ENCODE measurements around the gene STARD5.
"Not testable (repeated sequence)": the region's sequence is repeated elsewhere in the genome, so short reads cannot be mapped to it uniquely, and the experiment has no call there.

Gene STARD5

DNA sequence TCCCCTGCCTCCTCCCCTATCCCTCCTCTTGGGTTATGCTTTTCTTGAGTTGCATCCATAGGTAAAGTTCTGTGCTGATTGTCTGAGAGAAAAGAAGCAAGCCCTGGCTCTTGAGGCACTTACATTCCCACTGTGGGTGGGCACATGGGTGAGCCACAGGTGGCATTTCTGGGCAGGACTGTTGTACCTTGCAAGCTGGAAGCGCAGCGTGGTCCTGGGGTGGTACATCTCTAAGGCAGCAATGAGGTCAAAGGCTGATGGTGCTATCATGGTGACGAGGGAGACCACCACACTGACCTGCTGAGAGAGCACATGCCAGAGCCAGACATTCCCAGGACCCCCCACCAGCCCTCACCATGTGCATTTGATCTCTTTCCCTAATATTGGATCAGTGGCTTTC, 25.3 kb upstream of the STARD5 start:
- TF ChIP-seq, protein P1, sequence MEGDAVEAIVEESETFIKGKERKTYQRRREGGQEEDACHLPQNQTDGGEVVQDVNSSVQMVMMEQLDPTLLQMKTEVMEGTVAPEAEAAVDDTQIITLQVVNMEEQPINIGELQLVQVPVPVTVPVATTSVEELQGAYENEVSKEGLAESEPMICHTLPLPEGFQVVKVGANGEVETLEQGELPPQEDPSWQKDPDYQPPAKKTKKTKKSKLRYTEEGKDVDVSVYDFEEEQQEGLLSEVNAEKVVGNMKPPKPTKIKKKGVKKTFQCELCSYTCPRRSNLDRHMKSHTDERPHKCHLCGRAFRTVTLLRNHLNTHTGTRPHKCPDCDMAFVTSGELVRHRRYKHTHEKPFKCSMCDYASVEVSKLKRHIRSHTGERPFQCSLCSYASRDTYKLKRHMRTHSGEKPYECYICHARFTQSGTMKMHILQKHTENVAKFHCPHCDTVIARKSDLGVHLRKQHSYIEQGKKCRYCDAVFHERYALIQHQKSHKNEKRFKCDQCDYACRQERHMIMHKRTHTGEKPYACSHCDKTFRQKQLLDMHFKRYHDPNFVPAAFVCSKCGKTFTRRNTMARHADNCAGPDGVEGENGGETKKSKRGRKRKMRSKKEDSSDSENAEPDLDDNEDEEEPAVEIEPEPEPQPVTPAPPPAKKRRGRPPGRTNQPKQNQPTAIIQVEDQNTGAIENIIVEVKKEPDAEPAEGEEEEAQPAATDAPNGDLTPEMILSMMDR (IDR thresholded peaks at IDR 0.05; ENCODE audit: low read depth, low read length, poor library complexity, severe bottlenecking) = no peak
- no peak for TF ChIP-seq EZH2phosphoT487 (IDR thresholded peaks at IDR 0.05; ENCODE audit: borderline replicate concordance, low read length)
- Histone ChIP-seq H3K36me3 (ENCODE audit: control insufficient read depth, low read length) (no peaks in the 10 kb centered on the region), H3K9me3 (ENCODE audit: control insufficient read depth, insufficient read depth, low read length) (no peaks in the 10 kb centered on the region), H3K27ac (ENCODE audit: low read depth, low read length) (no peak overlapping the region), H3K4me3 (ENCODE audit: low read length) (no peak overlapping the region), H3K4me2 (ENCODE audit: low read length) (no peak overlapping the region), H3K79me2 (ENCODE audit: control insufficient read depth, low read length) (no peaks in the 10 kb centered on the region), H3F3A (ENCODE audit: control insufficient read depth, insufficient read depth) (no peaks in the 10 kb centered on the region), H3K27me3 (ENCODE audit: control insufficient read depth, low read length) (peaks cover 11% of the 10 kb centered on the region), H3K9me2 (replicated peaks; ENCODE audit: control insufficient read depth, low read length) (no peaks in the 10 kb centered on the region), H3K4me1 (ENCODE audit: control insufficient read depth, low read length) (no peaks in the 10 kb centered on the region), H4K20me1 (ENCODE audit: control insufficient read depth, insufficient read depth, low read depth, low read length) (no peaks in the 10 kb centered on the region)

DNA sequence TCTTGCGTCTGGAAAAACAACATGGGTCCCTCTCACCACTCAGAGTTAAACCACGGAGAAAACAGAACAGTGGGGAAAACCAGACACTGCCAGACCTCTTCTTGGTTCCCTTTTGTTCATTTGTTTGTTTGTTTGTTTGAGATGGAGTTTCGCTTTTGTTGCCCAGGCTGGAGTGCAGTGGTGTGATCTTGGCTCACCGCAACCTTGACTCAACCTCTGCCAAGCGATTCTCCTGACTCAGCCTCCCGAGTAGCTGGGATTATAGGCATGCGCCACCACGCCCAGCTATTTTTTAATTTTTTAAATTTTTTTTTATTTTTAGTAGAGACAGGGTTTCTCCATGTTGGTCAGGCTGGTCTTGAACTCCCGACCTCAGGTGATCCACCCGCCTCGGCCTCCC, 24.8 kb upstream of the STARD5 start:
- H3K9me3 ChIP-seq (ENCODE audit: control insufficient read depth, insufficient read depth, low read length); H3K4me2 ChIP-seq (ENCODE audit: low read length); H3K4me1 ChIP-seq (ENCODE audit: control insufficient read depth, low read length); H3F3A ChIP-seq (ENCODE audit: control insufficient read depth, insufficient read depth); H3K9me2 ChIP-seq (replicated peaks; ENCODE audit: control insufficient read depth, low read length); H4K20me1 ChIP-seq (ENCODE audit: control insufficient read depth, insufficient read depth, low read depth, low read length); H3K79me2 ChIP-seq (ENCODE audit: control insufficient read depth, low read length); H3K4me3 ChIP-seq (ENCODE audit: low read length); H3K36me3 ChIP-seq (ENCODE audit: control insufficient read depth, low read length); H3K27ac ChIP-seq (ENCODE audit: low read depth, low read length): not testable (repeated sequence)
- H3K27me3 ChIP-seq (ENCODE audit: control insufficient read depth, low read length) = peaks cover 11% of the 10 kb centered on the region

- no peak overlapping the region for H3K27ac ChIP-seq (ENCODE audit: low read depth, low read length)
- H3K9me2 ChIP-seq (replicated peaks; ENCODE audit: control insufficient read depth, low read length) = no peaks in the 10 kb centered on the region
- H3K27me3 ChIP-seq (ENCODE audit: control insufficient read depth, low read length) = peaks cover 15% of the 10 kb centered on the region
- H3K36me3 ChIP-seq (ENCODE audit: control insufficient read depth, low read length) = no peaks in the 10 kb centered on the region
- H3K4me1 ChIP-seq (ENCODE audit: control insufficient read depth, low read length) = no peaks in the 10 kb centered on the region
- no peaks in the 10 kb centered on the region for H3K79me2 ChIP-seq (ENCODE audit: control insufficient read depth, low read length)
- H3F3A ChIP-seq (ENCODE audit: control insufficient read depth, insufficient read depth) = no peaks in the 10 kb centered on the region
- H3K4me3 ChIP-seq (ENCODE audit: low read length) = no peak overlapping the region
- TF ChIP-seq EZH2phosphoT487 (IDR thresholded peaks at IDR 0.05; ENCODE audit: borderline replicate concordance, low read length) = no peak
- TF ChIP-seq, protein P1 (IDR thresholded peaks at IDR 0.05; ENCODE audit: low read depth, low read length, poor library complexity, severe bottlenecking) = no peak
- no peaks in the 10 kb centered on the region for H4K20me1 ChIP-seq (ENCODE audit: control insufficient read depth, insufficient read depth, low read depth, low read length)
- H3K4me2 ChIP-seq (ENCODE audit: low read length) = no peak overlapping the region
- H3K9me3 ChIP-seq (ENCODE audit: control insufficient read depth, insufficient read depth, low read length) = no peaks in the 10 kb centered on the region
These were observed 24.0 kb upstream of the STARD5 start for GRCh38 chr15:81347910-81348309.

DNA sequence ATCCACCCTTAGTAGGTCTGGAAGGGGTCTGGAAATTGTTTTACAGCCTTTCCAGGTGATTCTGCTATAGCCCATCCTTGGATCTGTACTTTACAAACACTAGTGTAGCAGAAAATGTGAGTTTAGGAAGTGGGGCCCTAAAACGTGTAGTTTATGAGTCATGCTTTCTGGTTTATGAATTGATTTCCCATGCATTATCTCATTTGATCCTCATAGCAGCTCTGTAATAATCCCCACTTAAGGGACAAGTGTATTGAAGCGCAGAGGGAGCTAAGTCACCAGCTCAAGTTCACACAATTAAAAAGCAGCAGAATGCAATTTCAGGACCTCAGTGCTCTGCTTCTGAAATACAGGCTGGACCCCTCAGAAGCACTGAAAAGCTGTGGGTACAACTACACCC, 22.7 kb upstream of the STARD5 start:
- Histone ChIP-seq H3K79me2 (ENCODE audit: control insufficient read depth, low read length) (no peaks in the 10 kb centered on the region), H4K20me1 (ENCODE audit: control insufficient read depth, insufficient read depth, low read depth, low read length) (no peaks in the 10 kb centered on the region), H3K4me1 (ENCODE audit: control insufficient read depth, low read length) (no peaks in the 10 kb centered on the region), H3K27ac (ENCODE audit: low read depth, low read length) (no peak overlapping the region), H3K4me3 (ENCODE audit: low read length) (no peak overlapping the region), H3K36me3 (ENCODE audit: control insufficient read depth, low read length) (no peaks in the 10 kb centered on the region), H3K9me2 (replicated peaks; ENCODE audit: control insufficient read depth, low read length) (no peaks in the 10 kb centered on the region), H3K4me2 (ENCODE audit: low read length) (no peak overlapping the region), H3K27me3 (ENCODE audit: control insufficient read depth, low read length) (peaks cover 15% of the 10 kb centered on the region), H3F3A (ENCODE audit: control insufficient read depth, insufficient read depth) (no peaks in the 10 kb centered on the region), H3K9me3 (ENCODE audit: control insufficient read depth, insufficient read depth, low read length) (no peaks in the 10 kb centered on the region)
- TF ChIP-seq EZH2phosphoT487 (IDR thresholded peaks at IDR 0.05; ENCODE audit: borderline replicate concordance, low read length) = no peak
- TF ChIP-seq, protein P1 (IDR thresholded peaks at IDR 0.05; ENCODE audit: low read depth, low read length, poor library complexity, severe bottlenecking) = no peak

Data from DOHH2 (cell line).